HEK293 (cell line): ENCODE data around the gene RAD17.

Source experiments
- ATF2 ChIP-seq: fragments of 450-650 bp; formaldehyde crosslinking; IDR thresholded peaks from 2 replicates; pipeline ENCODE4 v1.5.1; 2016; ENCODE audit warnings: missing biosample characterization, missing genetic modification characterization, low read depth
- EGR2 ChIP-seq: fragments of 450-650 bp; formaldehyde crosslinking; IDR thresholded peaks from 2 replicates; pipeline ENCODE4 v1.5.1; 2016; ENCODE audit warnings: low read depth, missing biosample characterization, missing genetic modification characterization
- GLI4 ChIP-seq: fragments of 450-650 bp; formaldehyde crosslinking; IDR thresholded peaks from 2 replicates; pipeline ENCODE4 v1.5.1; 2016; ENCODE audit warnings: missing biosample characterization, missing genetic modification characterization
- HOXD13 ChIP-seq: sonication (generic); formaldehyde crosslinking; IDR thresholded peaks from 2 replicates; pipeline ENCODE4 v1.8.0; 2022; ENCODE audit warnings: missing genetic modification reagents, borderline replicate concordance
- KLF10 ChIP-seq: fragments of 450-650 bp; IDR thresholded peaks from 2 replicates; pipeline ENCODE4 v1.5.1; 2018; ENCODE audit warnings: missing biosample characterization, mild to moderate bottlenecking, missing genetic modification characterization
- PATZ1 ChIP-seq: fragments of 450-650 bp; formaldehyde crosslinking; IDR thresholded peaks from 2 replicates; pipeline ENCODE4 v1.5.1; 2016; ENCODE audit warnings: missing biosample characterization, missing genetic modification characterization
- REST ChIP-seq: fragments of 450-650 bp; formaldehyde crosslinking; IDR thresholded peaks from 2 replicates; pipeline ENCODE4 v1.5.1; 2016; ENCODE audit warnings: missing biosample characterization, missing genetic modification characterization
- TRIM28 ChIP-seq: IDR thresholded peaks from 2 replicates; pipeline ENCODE4 v1.6.1; 2011; ENCODE audit warnings: low read length, control low read depth, borderline replicate concordance
- ZBTB17 ChIP-seq: fragments of 450-650 bp; formaldehyde crosslinking; IDR thresholded peaks from 2 replicates; pipeline ENCODE4 v1.5.1; 2016; ENCODE audit warnings: missing biosample characterization, missing genetic modification characterization
- ZBTB26 ChIP-seq: fragments of 450-650 bp; formaldehyde crosslinking; optimal IDR thresholded peaks from 2 replicates; pipeline ENCODE3; 2016; ENCODE audit warnings: missing biosample characterization, mild to moderate bottlenecking, missing genetic modification characterization
- ZBTB6 ChIP-seq: fragments of 450-650 bp; formaldehyde crosslinking; IDR thresholded peaks from 2 replicates; pipeline ENCODE4 v1.5.1; 2017; ENCODE audit warnings: missing biosample characterization, missing genetic modification characterization
- ZEB2 ChIP-seq: fragments of 450-650 bp; formaldehyde crosslinking; IDR thresholded peaks from 2 replicates; pipeline ENCODE4 v1.5.1; 2016; ENCODE audit warnings: missing biosample characterization, missing genetic modification characterization
- ZFHX2 ChIP-seq: fragments of 450-650 bp; formaldehyde crosslinking; conservative IDR thresholded peaks from 2 replicates; pipeline ENCODE4 v1.5.1; 2016; ENCODE audit warnings: missing biosample characterization, missing genetic modification characterization
- ZNF114 ChIP-seq: fragments of 450-650 bp; formaldehyde crosslinking; IDR thresholded peaks from 2 replicates; pipeline ENCODE4 v1.5.0; 2017; ENCODE audit warnings: missing biosample characterization, missing genetic modification characterization
- ZNF133 ChIP-seq: fragments of 450-650 bp; formaldehyde crosslinking; IDR thresholded peaks from 2 replicates; pipeline ENCODE4 v1.5.1; 2016; ENCODE audit warnings: missing biosample characterization, missing genetic modification characterization
- ZNF324 ChIP-seq: fragments of 450-650 bp; formaldehyde crosslinking; IDR thresholded peaks from 2 replicates; pipeline ENCODE4 v1.5.1; 2016; ENCODE audit warnings: missing biosample characterization, missing genetic modification characterization
- ZNF398 ChIP-seq: fragments of 450-650 bp; formaldehyde crosslinking; IDR thresholded peaks from 2 replicates; pipeline ENCODE4 v1.5.1; 2017; ENCODE audit warnings: missing biosample characterization, missing genetic modification characterization
- ZNF488 ChIP-seq: fragments of 450-650 bp; formaldehyde crosslinking; IDR thresholded peaks from 2 replicates; pipeline ENCODE4 v1.5.1; 2016; ENCODE audit warnings: missing biosample characterization, missing genetic modification characterization
- ZNF530 ChIP-seq: fragments of 450-650 bp; formaldehyde crosslinking; IDR thresholded peaks from 2 replicates; pipeline ENCODE4 v1.5.1; 2016; ENCODE audit warnings: low read depth, missing biosample characterization, missing genetic modification characterization
- ZNF621 ChIP-seq: fragments of 450-650 bp; formaldehyde crosslinking; IDR thresholded peaks from 2 replicates; pipeline ENCODE4 v1.5.1; 2017; ENCODE audit warnings: missing biosample characterization, missing genetic modification characterization
- ZNF639 ChIP-seq: fragments of 450-650 bp; formaldehyde crosslinking; IDR thresholded peaks from 2 replicates; pipeline ENCODE4 v1.5.1; 2016; ENCODE audit warnings: missing biosample characterization, missing genetic modification characterization
- ZNF704 ChIP-seq: fragments of 450-650 bp; formaldehyde crosslinking; IDR thresholded peaks from 2 replicates; pipeline ENCODE4 v1.5.1; 2016; ENCODE audit warnings: missing biosample characterization, missing genetic modification characterization
- ZSCAN18 ChIP-seq: fragments of 450-650 bp; formaldehyde crosslinking; IDR thresholded peaks from 2 replicates; pipeline ENCODE4 v1.5.1; 2016; ENCODE audit warnings: missing biosample characterization, missing genetic modification characterization

RAD17 gene

GRCh38 chr5:69334793-69335268, 34.8 kb upstream of the RAD17 start (continued):
- peak; percentile 31 for TF ChIP-seq ZBTB26 (tag by site-specific recombination)
- TF ChIP-seq ZBTB6 (tag by site-specific recombination): peak; percentile 86
- TF ChIP-seq ZNF114 (tag by site-specific recombination): no peak
- TF ChIP-seq ZNF530: no peak
- no peak for TF ChIP-seq ATF2 (tag by site-specific recombination)
- no peak for TF ChIP-seq ZSCAN18
- TF ChIP-seq ZNF704 (tag by site-specific recombination): no peak
- TF ChIP-seq REST (tag by site-specific recombination): no peak
- no peak; the same call in 1 of the 2 replicates for TF ChIP-seq KLF10 (tag by site-specific recombination)
- TF ChIP-seq ZFHX2 (tag by site-specific recombination): no peak
- TF ChIP-seq EGR2: no peak
- peak; percentile 82 for TF ChIP-seq ZNF398 (tag by site-specific recombination)
- TF ChIP-seq HOXD13 (CRISPR knock-in tag): no peak
- TF ChIP-seq ZNF488 (tag by site-specific recombination): no peak
- no peak for TF ChIP-seq PATZ1 (tag by site-specific recombination)
- TF ChIP-seq ZNF621 (tag by site-specific recombination): no peak
- no peak for TF ChIP-seq ZNF133 (tag by site-specific recombination)
- TF ChIP-seq TRIM28: no peak
- TF ChIP-seq ZNF324 (tag by site-specific recombination): 0 out of 2 replicates have a peak, but pooled peaks have one; percentile 60
- TF ChIP-seq ZNF639 (tag by site-specific recombination): no peak
- no peak for TF ChIP-seq GLI4
- TF ChIP-seq ZEB2 (tag by site-specific recombination): peak; percentile 41; the same call in 1 of the 2 replicates
- TF ChIP-seq ZBTB17: peak; percentile 28; the same call in 1 of the 2 replicates
